GM23338 (cell line): ENCODE results near the gene PALLD. TPM values are rescaled to one million over a fixed set of nuclear protein-coding genes. Genes with fewer than 3 reads are reported as not detected.

Source experiments
- ATAC-seq: fragments of 200-7000 bp; cut with Tn5 transposase; 3 replicates; pipeline ENCODE4 v1.9.1; 2020
- DNase-seq: peaks from one replicate; pipeline ENCODE4 v3.0.0-alpha.2; 2015; ENCODE audit warnings: low spot score
- H2AFZ ChIP-seq: fragments of 200-600 bp; sonication (generic); 2 replicates; pipeline ENCODE4 v1.8.0; 2016; ENCODE audit warnings: antibody characterized with exemption, mild to moderate bottlenecking, moderate library complexity
- H3F3A ChIP-seq: fragments of 200-600 bp; sonication (generic); replicated peaks from 2 replicates; pipeline ENCODE4 v1.8.0; 2017; ENCODE audit warnings: antibody characterized with exemption, mixed run types, low read depth
- H3K27ac ChIP-seq: fragments of 200-600 bp; sonication (generic); 2 replicates; pipeline ENCODE4 v1.6.1; 2016; ENCODE audit warnings: low read depth
- H3K27me3 ChIP-seq: fragments of 200-600 bp; sonication (generic); 2 replicates; pipeline ENCODE4 v1.8.0; 2016; ENCODE audit warnings: mild to moderate bottlenecking, mixed run types, moderate library complexity; ENCODE audit not compliant: insufficient read depth
- H3K36me3 ChIP-seq: fragments of 200-600 bp; sonication (generic); 2 replicates; pipeline ENCODE4 v1.8.0; 2016; ENCODE audit warnings: mild to moderate bottlenecking; ENCODE audit not compliant: insufficient read depth
- H3K4me1 ChIP-seq: fragments of 200-600 bp; sonication (generic); 2 replicates; pipeline ENCODE4 v1.8.0; 2016; ENCODE audit warnings: mild to moderate bottlenecking, moderate library complexity; ENCODE audit not compliant: insufficient read depth
- H3K4me2 ChIP-seq: fragments of 200-600 bp; sonication (generic); 2 replicates; pipeline ENCODE4 v1.7.1; 2017; ENCODE audit warnings: mixed run types
- H3K4me3 ChIP-seq: fragments of 200-600 bp; sonication (generic); 2 replicates; pipeline ENCODE4 v1.6.1; 2016; ENCODE audit warnings: mixed run types
- H3K79me2 ChIP-seq: fragments of 200-600 bp; sonication (generic); replicated peaks from 2 replicates; pipeline ENCODE4 v1.8.0; 2017; ENCODE audit warnings: mild to moderate bottlenecking; ENCODE audit not compliant: insufficient read depth
- H3K9me2 ChIP-seq: fragments of 200-600 bp; sonication (generic); 2 replicates; pipeline ENCODE4 v1.8.0; 2017; ENCODE audit not compliant: insufficient read depth
- H4K20me1 ChIP-seq: fragments of 200-600 bp; sonication (generic); replicated peaks from 2 replicates; pipeline ENCODE4 v1.8.0; 2017; ENCODE audit warnings: mild to moderate bottlenecking; ENCODE audit not compliant: insufficient read depth
- H3K27ac Mint-ChIP-seq: 2 replicates; pipeline ENCODE4 v1.8.0; 2020; ENCODE audit warnings: inconsistent platforms, mild to moderate bottlenecking, moderate library complexity, mixed read lengths
- H3K27me3 Mint-ChIP-seq: 3 replicates; pipeline ENCODE4 v1.8.0; 2022; ENCODE audit warnings: low read depth, mild to moderate bottlenecking, moderate library complexity, mixed read lengths, inconsistent platforms; ENCODE audit not compliant: insufficient read depth, poor library complexity
- H3K36me3 Mint-ChIP-seq: 3 replicates; pipeline ENCODE4 v1.8.0; 2021; ENCODE audit warnings: low read depth, mild to moderate bottlenecking, inconsistent platforms, moderate library complexity, mixed read lengths
- H3K4me1 Mint-ChIP-seq: 3 replicates; pipeline ENCODE4 v1.8.0; 2020; ENCODE audit warnings: mild to moderate bottlenecking, inconsistent platforms, mixed read lengths
- H3K4me3 Mint-ChIP-seq: 3 replicates; pipeline ENCODE4 v1.8.0; 2021; ENCODE audit warnings: moderate library complexity, mild to moderate bottlenecking, inconsistent platforms, mixed read lengths
- H3K9me3 Mint-ChIP-seq: 3 replicates; pipeline ENCODE4 v1.8.0; 2020; ENCODE audit warnings: moderate library complexity, mild to moderate bottlenecking, inconsistent platforms, mixed read lengths
- CREB1 ChIP-seq: fragments of 250-450 bp; sonication (Bioruptor Pico); IDR thresholded peaks from 2 replicates; pipeline ENCODE4 v1.5.0; 2020; ENCODE audit warnings: low read depth, mild to moderate bottlenecking, moderate library complexity
- ETS1 ChIP-seq: IDR thresholded peaks from 2 replicates; pipeline ENCODE4 v1.6.1; 2016; ENCODE audit warnings: antibody characterized with exemption
- EZH2 ChIP-seq: fragments of 200-600 bp; sonication (generic); IDR thresholded peaks from one replicate; pipeline ENCODE4 v1.8.0; 2017; ENCODE audit warnings: antibody characterized with exemption, mild to moderate bottlenecking, low read depth; ENCODE audit not compliant: unreplicated experiment
- EZH2phosphoT487 ChIP-seq: fragments of 200-600 bp; sonication (generic); IDR thresholded peaks from one replicate; pipeline ENCODE4 v1.8.1; 2018; ENCODE audit warnings: antibody characterized with exemption; ENCODE audit not compliant: unreplicated experiment
- JUNB ChIP-seq: IDR thresholded peaks from one replicate; pipeline ENCODE4 v1.6.1; 2016; ENCODE audit warnings: antibody characterized with exemption; ENCODE audit not compliant: unreplicated experiment
- NANOG ChIP-seq: IDR thresholded peaks from 2 replicates; pipeline ENCODE4 v1.6.1; 2016; ENCODE audit warnings: antibody characterized with exemption, borderline replicate concordance
- REST ChIP-seq: IDR thresholded peaks from one replicate; pipeline ENCODE4 v1.6.1; 2018; ENCODE audit warnings: antibody characterized with exemption; ENCODE audit not compliant: unreplicated experiment
- STAT1 ChIP-seq: IDR thresholded peaks from one replicate; pipeline ENCODE4 v1.6.1; 2016; ENCODE audit warnings: antibody characterized with exemption; ENCODE audit not compliant: unreplicated experiment
- ZNF114 ChIP-seq: fragments of 250-450 bp; sonication (Bioruptor Pico); IDR thresholded peaks from 2 replicates; pipeline ENCODE4 v1.5.0; 2020; ENCODE audit warnings: mild to moderate bottlenecking, moderate library complexity
- ZNF331 ChIP-seq: fragments of 250-450 bp; sonication (Bioruptor Pico); IDR thresholded peaks from 2 replicates; pipeline ENCODE4 v1.5.0; 2020; ENCODE audit warnings: low read depth, mild to moderate bottlenecking, moderate library complexity
- ZNF462 ChIP-seq: fragments of 250-450 bp; sonication (Bioruptor Pico); IDR thresholded peaks from 2 replicates; pipeline ENCODE4 v1.5.0; 2020; ENCODE audit warnings: mild to moderate bottlenecking, moderate library complexity
- polyA plus RNA-seq: library from polyadenylated mRNA; unstranded; fragments of >200 nt; fragmentation: Nextera tagmentation; extraction: Ambion mirVana; gene quantifications from 2 replicates; pipeline ENCODE4 v1.2.1, GENCODE V29; 2016
- total RNA-seq: library from RNA; depleted of rRNA; stranded (reverse); fragments of >200 nt; shearing (Covaris generic); gene quantifications from 2 replicates; pipeline ENCODE4 v1.2.3, GENCODE V29; 2014
- TF ChIP-seq, protein P1 (sequence below), 2 experiments: fragments of 200-600 bp in 1 of 2; sonication (generic) in 1 of 2; conservative IDR thresholded peaks; 2 replicates each; pipeline versions ENCODE4 v1.5.1 to v1.6.1; 2016 to 2017; ENCODE audit warnings: antibody characterized with exemption in 2 of 2, low read depth in 2 of 2, mild to moderate bottlenecking in 2 of 2, moderate library complexity in 1 of 2

PALLD gene
- total and polyA plus RNA-seq, 2 experiments from 2014 or later, result 13.1 to 30.2 TPM

- Mint-ChIP-seq H3K4me3 (no peak overlapping the region), H3K4me1 (peaks cover 7% of the 10 kb centered on the region; the same call in 2 of the 3 replicates), H3K27me3 (peaks cover 4% of the 10 kb centered on the region), H3K27ac (no peak overlapping the region), H3K9me3 (no peaks in the 10 kb centered on the region), H3K36me3 (no peaks in the 10 kb centered on the region)
- Histone ChIP-seq H3K27ac (no peak overlapping the region), H4K20me1 (no peaks in the 10 kb centered on the region), H3F3A (no peaks in the 10 kb centered on the region), H3K4me1 (peaks cover 9% of the 10 kb centered on the region; the same call in 1 of the 2 replicates), H3K9me2 (no peaks in the 10 kb centered on the region), H3K79me2 (no peaks in the 10 kb centered on the region), H2AFZ (no peak overlapping the region), H3K27me3 (no peaks in the 10 kb centered on the region), H3K36me3 (no peaks in the 10 kb centered on the region), H3K4me3 (no peak overlapping the region), H3K4me2 (no peak overlapping the region)
- ATAC-seq (no peak), DNase-seq (no peak)
- no peak for TF ChIP-seq ZNF331 (CRISPR knock-in tag)
- no peak for TF ChIP-seq ETS1
- TF ChIP-seq NANOG, result no peak
- no peak for TF ChIP-seq EZH2
- TF ChIP-seq EZH2phosphoT487, result no peak
- TF ChIP-seq, protein P1, sequence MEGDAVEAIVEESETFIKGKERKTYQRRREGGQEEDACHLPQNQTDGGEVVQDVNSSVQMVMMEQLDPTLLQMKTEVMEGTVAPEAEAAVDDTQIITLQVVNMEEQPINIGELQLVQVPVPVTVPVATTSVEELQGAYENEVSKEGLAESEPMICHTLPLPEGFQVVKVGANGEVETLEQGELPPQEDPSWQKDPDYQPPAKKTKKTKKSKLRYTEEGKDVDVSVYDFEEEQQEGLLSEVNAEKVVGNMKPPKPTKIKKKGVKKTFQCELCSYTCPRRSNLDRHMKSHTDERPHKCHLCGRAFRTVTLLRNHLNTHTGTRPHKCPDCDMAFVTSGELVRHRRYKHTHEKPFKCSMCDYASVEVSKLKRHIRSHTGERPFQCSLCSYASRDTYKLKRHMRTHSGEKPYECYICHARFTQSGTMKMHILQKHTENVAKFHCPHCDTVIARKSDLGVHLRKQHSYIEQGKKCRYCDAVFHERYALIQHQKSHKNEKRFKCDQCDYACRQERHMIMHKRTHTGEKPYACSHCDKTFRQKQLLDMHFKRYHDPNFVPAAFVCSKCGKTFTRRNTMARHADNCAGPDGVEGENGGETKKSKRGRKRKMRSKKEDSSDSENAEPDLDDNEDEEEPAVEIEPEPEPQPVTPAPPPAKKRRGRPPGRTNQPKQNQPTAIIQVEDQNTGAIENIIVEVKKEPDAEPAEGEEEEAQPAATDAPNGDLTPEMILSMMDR (conservative IDR thresholded peaks at IDR 0.05; ENCODE audit: low read depth in 2 of 2), result no peak
- TF ChIP-seq STAT1, result no peak
- TF ChIP-seq JUNB, result no peak
- no peak for TF ChIP-seq CREB1 (CRISPR knock-in tag)
- TF ChIP-seq REST, result no peak
- no peak for TF ChIP-seq ZNF114 (CRISPR knock-in tag)
- TF ChIP-seq ZNF462 (CRISPR knock-in tag), result no peak
Observed at GRCh38 chr4:168794881-168795280, 298.0 kb downstream of the PALLD start.
